HG03064 (cell line): ENCODE data around the gene HDAC3.

Source experiments
- ATAC-seq: cut with Tn5 transposase; IDR thresholded peaks from one replicate; pipeline ENCODE4 v1.9.1; 2021; ENCODE audit warnings: low read depth; ENCODE audit not compliant: unreplicated experiment

HDAC3 gene

DNA sequence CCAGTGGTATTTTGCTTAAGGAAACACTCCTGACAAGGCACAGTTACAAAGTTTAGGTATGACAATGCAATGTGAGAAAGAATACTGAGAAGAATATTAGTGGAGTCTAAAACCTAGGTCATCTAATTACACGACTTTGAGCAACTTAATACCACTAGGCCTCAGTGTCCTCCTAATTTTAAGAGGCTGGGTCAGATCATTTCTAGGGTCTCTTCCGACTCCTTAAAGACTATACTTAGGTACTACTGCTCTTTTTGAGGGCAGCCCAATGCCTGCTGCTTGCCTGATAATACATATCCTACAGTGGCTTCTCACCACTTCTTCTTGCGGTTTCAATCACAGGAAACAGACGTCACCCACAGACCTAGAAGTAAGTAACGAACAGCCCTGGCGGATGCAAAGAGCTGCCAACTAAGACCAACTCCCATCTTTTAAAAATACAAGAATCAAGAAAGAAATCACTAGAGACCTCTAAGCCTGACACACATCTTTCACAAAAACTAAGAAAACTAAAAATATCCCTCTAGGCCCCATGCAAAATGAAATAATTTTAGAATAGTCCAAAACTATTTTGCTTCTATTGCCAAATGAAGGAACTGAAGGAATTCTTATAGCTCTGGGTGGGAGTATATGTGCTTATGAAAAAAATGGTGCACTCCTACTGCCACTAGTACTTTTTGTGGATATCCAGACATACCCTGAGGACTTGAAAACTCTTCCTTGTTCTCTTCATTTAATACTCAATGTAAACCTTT, 30.9 kb downstream of the HDAC3 start:
- ATAC-seq = peak; percentile 94

DNA sequence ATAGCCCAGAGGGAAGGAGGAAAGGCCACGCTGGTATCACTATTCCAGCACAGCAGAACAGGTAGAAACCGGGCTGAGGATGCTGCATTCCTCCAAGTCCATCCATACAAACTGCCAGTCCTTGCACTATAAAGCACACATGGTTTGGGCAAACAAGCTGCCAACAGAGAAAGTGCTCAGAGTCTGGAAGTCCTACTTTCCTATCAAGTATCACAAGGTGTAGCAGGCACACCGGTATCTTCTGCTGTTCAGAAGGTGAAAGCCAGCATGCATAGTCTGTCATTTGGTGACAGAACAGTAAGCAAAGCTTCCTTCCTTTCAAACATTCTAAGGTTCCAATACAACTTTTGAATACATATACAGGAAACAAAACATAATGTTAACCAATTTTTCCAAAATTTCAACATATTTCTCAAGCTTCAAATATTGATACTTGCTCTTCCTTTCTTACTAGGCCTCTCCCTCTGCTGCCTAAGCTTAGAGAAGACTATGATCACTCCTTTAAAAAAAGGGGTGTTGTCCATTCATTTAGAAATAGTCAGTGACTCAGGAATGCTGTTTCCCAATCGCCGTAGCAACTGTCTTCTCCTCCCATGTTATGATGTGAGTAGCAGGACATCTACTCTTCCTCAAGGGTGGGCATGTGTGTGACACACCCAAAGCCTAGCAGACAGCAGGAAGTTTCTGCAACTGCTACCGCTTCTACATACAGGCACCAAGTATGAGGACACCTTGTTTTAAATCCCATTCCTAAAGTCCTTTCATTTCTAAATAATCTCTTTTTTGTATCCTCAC, 32.5 kb downstream of the HDAC3 start:
- no peak for ATAC-seq

DNA sequence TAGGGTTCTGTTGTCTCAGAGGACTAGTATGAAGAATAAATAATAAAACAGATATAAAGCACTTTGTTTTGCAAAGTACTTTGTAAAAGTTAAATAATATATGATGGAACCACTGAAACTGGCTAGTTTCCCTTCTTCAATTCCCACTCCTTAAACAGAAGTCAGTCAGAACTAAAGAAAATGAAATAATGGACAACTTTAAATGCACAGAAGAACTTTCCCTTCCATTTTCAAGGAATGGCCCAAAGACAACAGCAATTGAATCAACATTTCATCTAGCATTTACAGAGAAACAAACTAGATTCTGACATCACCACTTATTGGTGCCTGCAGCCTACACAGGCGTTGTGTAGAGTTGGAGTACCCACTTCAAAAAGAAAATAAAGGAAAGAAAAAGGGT, 34.0 kb downstream of the HDAC3 start:
- ATAC-seq = no peak

DNA sequence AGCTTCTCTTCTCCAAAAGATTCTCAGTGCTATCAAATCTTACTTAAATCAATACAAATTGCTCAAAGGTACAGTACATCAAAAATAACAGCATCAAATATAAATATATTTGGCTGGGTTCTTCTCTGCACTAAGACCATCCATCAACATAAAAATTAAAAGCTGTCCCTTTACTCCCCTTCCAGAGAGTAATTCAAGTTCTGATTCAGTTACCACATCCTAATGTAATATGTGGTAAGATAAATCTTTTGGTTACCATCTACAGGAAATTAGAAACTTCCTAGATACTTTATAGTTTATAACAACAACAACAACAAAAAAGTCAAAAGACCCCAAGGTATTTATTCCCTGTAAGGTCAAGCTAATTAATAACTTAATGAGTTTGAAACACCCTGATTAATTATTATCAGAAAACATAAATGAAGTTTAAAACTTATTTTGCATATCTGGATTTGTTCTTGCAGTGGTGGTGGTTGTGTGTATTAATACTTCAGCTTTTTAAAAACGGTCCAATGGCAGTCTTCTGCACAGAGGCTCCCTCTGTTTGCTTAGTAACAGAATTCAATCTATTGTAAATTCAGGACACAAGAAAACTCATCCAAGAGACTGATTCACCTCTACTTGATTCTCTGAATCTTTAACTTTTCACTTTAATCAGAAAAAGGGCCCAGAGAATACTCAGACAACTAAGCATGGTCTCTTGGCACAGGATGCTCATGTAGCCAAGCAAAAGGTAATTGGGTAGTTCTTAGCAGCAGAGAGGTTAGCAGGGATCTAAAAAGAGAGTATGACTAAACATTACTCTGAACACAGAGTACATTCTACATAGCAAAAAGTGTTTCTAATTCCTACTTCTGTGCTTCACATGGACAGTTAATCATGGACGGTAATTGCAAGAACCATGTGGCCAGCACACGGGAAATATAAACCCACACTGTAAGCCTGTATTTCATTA, 38.0 kb downstream of the HDAC3 start:
- no peak for ATAC-seq

DNA sequence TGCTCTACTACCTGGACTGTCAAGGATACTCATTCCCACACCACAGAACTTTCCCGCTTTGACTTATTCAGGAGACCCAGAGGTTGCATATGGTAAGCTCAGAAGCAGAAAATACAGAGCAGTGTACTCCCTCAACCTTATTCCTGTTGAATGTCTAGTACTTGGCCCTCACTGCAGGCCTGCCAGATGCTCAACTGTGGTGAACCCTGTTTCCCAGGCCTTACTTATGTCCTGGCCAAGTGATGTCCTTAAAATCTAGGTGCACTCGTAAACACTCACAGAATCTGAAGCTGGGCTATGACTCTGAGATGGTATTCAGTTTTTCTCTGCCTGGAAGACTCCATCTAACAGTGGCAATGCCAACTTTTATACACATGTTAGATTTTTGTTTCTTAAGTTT, 38.8 kb downstream of the HDAC3 start:
- no peak for ATAC-seq

DNA sequence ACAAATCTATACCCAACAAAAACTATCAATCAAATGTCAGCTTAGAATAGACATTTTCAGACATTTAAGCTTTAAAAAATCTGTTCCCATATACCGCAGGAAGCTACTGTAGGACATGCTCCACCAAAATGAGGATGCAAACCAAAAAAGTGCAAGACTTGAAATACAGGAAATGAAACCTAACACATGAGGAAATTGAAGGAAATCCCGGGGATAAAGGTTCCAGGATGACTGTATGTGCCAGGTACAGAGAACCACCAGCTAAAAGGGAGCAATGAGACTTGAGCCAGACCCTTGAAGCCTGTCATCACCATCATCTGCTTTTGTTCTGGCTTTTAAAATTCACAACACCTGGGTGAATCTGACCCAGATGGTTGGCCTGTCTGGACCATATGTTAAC, 39.3 kb downstream of the HDAC3 start:
- no peak for ATAC-seq

DNA sequence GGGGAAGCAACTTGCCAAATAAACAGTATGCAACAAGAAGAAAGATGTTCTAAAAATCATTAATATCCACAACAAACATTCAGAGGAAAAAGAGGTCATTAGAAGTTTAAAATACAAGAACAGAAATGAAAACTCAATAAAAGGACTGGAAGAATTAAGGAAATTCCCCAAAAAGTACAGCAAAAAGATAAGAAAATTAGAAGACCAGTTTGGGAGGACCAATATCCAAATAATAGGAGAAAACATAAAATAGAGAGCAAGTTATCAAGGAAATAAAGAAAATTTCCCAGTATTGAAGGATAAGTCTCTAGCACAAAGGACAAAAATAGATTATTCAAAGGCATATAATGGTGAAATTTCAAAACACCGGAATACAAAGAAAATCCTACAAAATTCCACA, 39.8 kb downstream of the HDAC3 start:
- ATAC-seq = no peak

DNA sequence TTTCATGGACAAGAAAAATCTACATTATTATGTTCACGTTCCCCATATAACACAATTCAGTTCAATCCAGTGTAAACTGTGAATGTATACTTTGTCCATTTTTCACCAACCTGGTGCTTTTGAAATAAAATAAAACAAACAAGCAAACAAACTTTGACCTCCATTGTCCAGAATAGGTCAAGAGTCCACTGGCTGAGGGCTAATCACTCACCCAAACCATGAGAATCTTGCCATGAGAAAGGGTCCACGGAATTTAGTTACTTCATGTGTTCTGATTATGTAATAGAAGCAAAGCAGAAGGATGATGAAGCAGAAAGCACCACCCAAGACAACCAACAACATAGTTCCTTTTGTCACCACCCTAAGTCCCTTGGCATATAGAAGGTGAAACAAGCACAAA, 46.5 kb downstream of the HDAC3 start:
- ATAC-seq = no peak

DNA sequence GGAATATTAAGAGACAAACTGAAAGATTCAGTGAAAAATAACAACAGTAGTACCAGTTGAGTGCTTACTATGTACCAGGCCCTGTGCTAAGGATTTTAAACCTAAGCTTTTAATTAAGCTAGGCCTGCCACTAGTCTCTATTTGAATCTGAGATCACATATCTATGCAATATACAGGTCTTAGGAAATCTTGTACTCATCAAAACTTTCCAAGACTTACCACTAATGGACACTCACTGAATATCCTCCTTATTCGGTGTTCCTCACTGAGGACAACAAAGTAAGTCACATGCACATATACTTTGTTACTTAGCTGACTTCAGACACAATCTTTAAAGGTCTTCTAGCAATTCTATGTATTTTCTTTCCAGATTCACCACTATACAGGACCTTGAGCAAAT, 50.4 kb downstream of the HDAC3 start:
- no peak for ATAC-seq

DNA sequence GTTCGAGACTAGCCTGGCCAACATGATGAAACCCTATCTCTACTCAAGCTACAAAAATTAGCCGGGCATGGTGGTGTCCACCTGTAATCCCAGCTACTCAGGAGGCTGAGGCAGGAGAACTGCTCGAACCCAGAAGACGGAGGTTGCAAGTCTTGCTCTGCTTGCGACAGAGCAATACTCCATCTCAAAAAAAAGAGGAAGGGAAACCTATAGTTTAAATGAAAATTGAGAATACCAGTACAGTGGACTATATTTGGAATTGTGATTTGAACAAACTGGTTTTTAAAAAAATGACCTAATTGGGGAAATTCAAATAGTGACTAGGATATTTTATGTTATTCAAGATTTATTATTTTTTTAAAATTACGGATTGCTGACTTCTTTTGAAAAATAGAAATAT, 51.1 kb downstream of the HDAC3 start:
- ATAC-seq = no peak

DNA sequence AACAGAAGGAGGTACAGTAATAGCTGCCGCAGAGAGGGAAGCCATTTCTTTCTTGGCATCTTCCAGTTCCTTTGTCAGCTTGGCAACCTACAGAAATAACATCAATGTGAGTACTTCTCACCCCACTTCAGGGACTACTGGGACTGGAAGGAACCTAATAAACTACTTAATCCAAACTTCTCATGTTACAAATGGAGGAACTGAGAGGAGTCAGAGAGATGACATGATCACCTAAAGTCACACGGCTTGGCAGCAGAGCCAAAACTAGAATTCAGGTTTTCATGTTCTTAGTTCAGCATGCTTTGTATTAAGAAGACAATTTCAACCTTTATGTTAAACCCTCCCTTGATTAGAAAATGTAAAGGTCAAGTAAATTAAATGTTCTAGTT, 62.5 kb downstream of the HDAC3 start:
- no peak for ATAC-seq

DNA sequence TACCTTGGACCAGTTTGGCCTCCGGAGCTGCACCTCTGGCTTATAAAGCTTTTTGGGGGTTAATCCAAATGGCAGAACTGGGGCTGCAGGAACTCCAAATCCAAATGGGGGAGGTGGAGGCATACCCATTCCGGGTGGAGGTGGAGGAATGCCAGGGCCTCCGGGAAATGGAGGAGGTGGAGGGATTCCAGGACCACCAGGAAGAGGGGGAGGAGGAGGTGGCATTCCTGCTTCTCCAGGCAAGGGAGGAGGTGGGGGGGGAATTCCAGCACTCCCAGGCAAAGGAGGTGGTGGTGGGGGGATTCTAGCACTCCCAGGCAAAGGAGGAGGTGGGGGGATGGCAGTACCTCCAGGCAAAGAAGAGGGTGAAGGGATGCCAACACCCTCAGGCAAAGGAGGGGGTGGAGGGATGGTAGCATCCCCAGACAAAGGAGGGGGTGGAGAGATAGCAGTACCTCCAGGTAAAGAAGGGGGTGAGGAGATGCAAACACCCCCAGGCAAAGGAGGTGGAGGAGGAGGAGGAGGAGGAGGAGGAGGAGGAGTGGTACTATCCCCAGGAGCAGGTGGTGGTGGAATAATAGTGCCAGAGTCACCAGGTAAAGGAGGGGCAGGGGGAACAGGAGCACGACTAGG, 63.0 kb downstream of the HDAC3 start:
- no peak for ATAC-seq
